Measurements from ENCODE around the gene MAP3K9. TPM values are rescaled to one million over a fixed set of nuclear protein-coding genes. Genes with fewer than 3 reads are reported as not detected.
A peak's percentile ranks its signal among the peaks of the same experiment; 100 is the strongest.

The MAP3K9 gene
- total and polyA plus RNA-seq, 2 of the 8 experiments (the other 6 are each of a cell fraction or from before 2014, with no cell fraction given) = 9.8 to 24.7 TPM

DNA sequence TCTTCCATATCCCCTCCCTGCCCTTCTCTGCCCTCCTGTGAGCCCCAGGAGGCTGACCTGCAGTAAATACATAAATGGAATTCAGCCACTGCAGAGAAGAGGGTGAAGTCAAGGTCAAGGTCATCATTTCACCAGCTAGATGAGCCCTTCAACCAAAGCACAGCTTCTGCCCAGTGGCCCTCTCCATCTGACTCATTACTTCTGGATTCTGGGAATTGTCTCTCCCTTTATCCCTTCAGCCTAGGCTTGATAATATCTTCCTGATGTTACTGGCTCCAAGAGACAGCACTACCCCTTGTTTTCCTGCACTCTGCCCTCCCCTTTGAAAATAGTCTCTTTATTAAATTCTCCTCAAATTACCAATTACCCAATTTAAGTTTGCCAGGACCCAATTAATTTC lies 103.1 kb downstream of the MAP3K9 start:
- Histone ChIP-seq H3K4me2 (ENCODE audit: insufficient read depth in 1 of 2, low read depth in 2 of 2, low read length in 2 of 2) (no peak overlapping the region), H2BK15ac (ENCODE audit: low read length) (no peak overlapping the region), H2BK12ac (ENCODE audit: low read depth, low read length) (peak overlapping the region; percentile 78; the same call in 1 of the 2 replicates), H3K4me1 (replicated peaks in 1 of 4; ENCODE audit: control insufficient read depth in 3 of 4, insufficient read depth in 4 of 4, low read length in 3 of 4) (peaks cover 20 to 33% (median 32%) of the 10 kb centered on the region in 4 experiments), H3K56ac (replicated peaks; ENCODE audit: insufficient read length, low read depth, low read length) (no peak overlapping the region), H3K79me1 (ENCODE audit: low read depth, low read length) (no peaks in the 10 kb centered on the region), H4K5ac (ENCODE audit: insufficient read length, low read depth, low read length) (no peak overlapping the region), H3K14ac (ENCODE audit: insufficient read length) (no peak overlapping the region), H3K23ac (ENCODE audit: insufficient read length) (no peak overlapping the region), H2AFZ (ENCODE audit: low read length) (no peak overlapping the region), H3K4me3 (ENCODE audit: extremely low read depth in 1 of 4, insufficient read depth in 2 of 4, low read depth in 3 of 4, low read length in 4 of 4) (no peak overlapping the region), H3K79me2 (ENCODE audit: control insufficient read depth in 1 of 2, insufficient read depth in 2 of 2, low read length in 2 of 2) (no peaks in the 10 kb centered on the region), H3K27ac (ENCODE audit: low read depth, low read length) (no peak overlapping the region), H2AK5ac (ENCODE audit: low read depth, low read length) (peak overlapping the region; percentile 7; the same call in 1 of the 2 replicates), H4K8ac (ENCODE audit: extremely low read depth, insufficient read depth, low read length) (no peak overlapping the region), H3K18ac (ENCODE audit: extremely low read depth, low read length) (no peak overlapping the region), H3K9me3 (ENCODE audit: insufficient read depth in 2 of 2, low read depth in 1 of 2, low read length in 1 of 2) (no peaks in the 10 kb centered on the region), H4K20me1 (replicated peaks in 1 of 2; ENCODE audit: control insufficient read depth in 1 of 2, insufficient read depth in 2 of 2, low read length in 2 of 2) (no peaks in the 10 kb centered on the region), H3K27me3 (replicated peaks in 1 of 4; ENCODE audit: control insufficient read depth in 3 of 4, extremely low read depth in 1 of 4, insufficient read depth in 3 of 4, low read length in 3 of 4) (no peaks in the 10 kb centered on the region), H2BK120ac (replicated peaks; ENCODE audit: low read depth, low read length) (no peak overlapping the region), H3K23me2 (ENCODE audit: low read depth, low read length) (peaks cover 2% of the 10 kb centered on the region; the same call in 1 of the 2 replicates), H4K91ac (replicated peaks; ENCODE audit: insufficient read length, low read length) (no peak overlapping the region), H3K9ac (replicated peaks in 1 of 4; ENCODE audit: extremely low read depth in 1 of 4, low read depth in 3 of 4, low read length in 3 of 4) (no peak overlapping the region; a peak in 1 of 7 replicates), H3K4ac (replicated peaks; ENCODE audit: insufficient read length, low read depth, low read length) (peak overlapping the region; percentile 17), H2BK5ac (ENCODE audit: low read depth, low read length) (peak overlapping the region; percentile 60; the same call in 1 of the 2 replicates), H3K36me3 (ENCODE audit: control insufficient read depth in 2 of 4, insufficient read depth in 4 of 4, low read length in 3 of 4) (no peaks in the 10 kb centered on the region), H2BK20ac (ENCODE audit: low read length) (peak overlapping the region; percentile 94)
- POLR2A ChIA-PET (ENCODE audit: partially characterized antibody) = interaction anchor here (0.6 to 1.6 kb wide), 3 partner anchors 17 to 64 kb away, joined by 3 to 5 read pairs (median 5); partner anchors contain the start of gene TTC9
- DNase-seq (ENCODE audit: low read depth in 1 of 2, low spot score in 2 of 2) = no peak
- TF ChIP-seq SUZ12 (IDR thresholded peaks at IDR 0.05; ENCODE audit: low read length) (no peak), SIN3A (conservative IDR thresholded peaks at IDR 0.05 in 1 of 2, IDR thresholded peaks at IDR 0.05 in 1 of 2; ENCODE audit: low read depth in 1 of 2, low read length in 2 of 2) (no peak), SP1 (IDR thresholded peaks at IDR 0.05; ENCODE audit: low read depth, low read length) (no peak), PHF8 (conservative IDR thresholded peaks at IDR 0.05; ENCODE audit: low read depth, low read length) (no peak), RBBP5 (IDR thresholded peaks at IDR 0.05; ENCODE audit: borderline replicate concordance, low read depth, low read length) (no peak), SAP30 (IDR thresholded peaks at IDR 0.05; ENCODE audit: insufficient read depth, insufficient replicate concordance, low read length) (no peak), RXRA (IDR thresholded peaks at IDR 0.05; ENCODE audit: insufficient read depth, low read depth, low read length) (no peak), NRF1 (IDR thresholded peaks at IDR 0.05; ENCODE audit: low read depth, low read length) (no peak), BCL11A (IDR thresholded peaks at IDR 0.05; ENCODE audit: low read depth in 2 of 2, low read length in 2 of 2) (no peak), E2F6 (IDR thresholded peaks at IDR 0.05) (no peak), SP2 (IDR thresholded peaks at IDR 0.05; ENCODE audit: low read length) (no peak)
- TF ChIP-seq, protein P1, sequence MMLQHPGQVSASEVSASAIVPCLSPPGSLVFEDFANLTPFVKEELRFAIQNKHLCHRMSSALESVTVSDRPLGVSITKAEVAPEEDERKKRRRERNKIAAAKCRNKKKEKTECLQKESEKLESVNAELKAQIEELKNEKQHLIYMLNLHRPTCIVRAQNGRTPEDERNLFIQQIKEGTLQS (IDR thresholded peaks at IDR 0.05; ENCODE audit: insufficient read depth, low read depth, low read length) = no peak
- CTCF ChIA-PET (ENCODE audit: partially characterized antibody) = interaction anchor here (1.2 to 3.8 kb wide), 4 partner anchors 8 to 111 kb away, joined by 3 to 12 read pairs (median 3); no protein-coding TSS in a partner anchor
- no peak for FAIRE-seq

All from H1 (cell line).